ENCODE results near the gene NRN1.
"Not testable (repeated sequence)": the region's sequence is repeated elsewhere in the genome, so short reads cannot be mapped to it uniquely, and the experiment has no call there.

The NRN1 gene, protein sequence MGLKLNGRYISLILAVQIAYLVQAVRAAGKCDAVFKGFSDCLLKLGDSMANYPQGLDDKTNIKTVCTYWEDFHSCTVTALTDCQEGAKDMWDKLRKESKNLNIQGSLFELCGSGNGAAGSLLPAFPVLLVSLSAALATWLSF

DNA sequence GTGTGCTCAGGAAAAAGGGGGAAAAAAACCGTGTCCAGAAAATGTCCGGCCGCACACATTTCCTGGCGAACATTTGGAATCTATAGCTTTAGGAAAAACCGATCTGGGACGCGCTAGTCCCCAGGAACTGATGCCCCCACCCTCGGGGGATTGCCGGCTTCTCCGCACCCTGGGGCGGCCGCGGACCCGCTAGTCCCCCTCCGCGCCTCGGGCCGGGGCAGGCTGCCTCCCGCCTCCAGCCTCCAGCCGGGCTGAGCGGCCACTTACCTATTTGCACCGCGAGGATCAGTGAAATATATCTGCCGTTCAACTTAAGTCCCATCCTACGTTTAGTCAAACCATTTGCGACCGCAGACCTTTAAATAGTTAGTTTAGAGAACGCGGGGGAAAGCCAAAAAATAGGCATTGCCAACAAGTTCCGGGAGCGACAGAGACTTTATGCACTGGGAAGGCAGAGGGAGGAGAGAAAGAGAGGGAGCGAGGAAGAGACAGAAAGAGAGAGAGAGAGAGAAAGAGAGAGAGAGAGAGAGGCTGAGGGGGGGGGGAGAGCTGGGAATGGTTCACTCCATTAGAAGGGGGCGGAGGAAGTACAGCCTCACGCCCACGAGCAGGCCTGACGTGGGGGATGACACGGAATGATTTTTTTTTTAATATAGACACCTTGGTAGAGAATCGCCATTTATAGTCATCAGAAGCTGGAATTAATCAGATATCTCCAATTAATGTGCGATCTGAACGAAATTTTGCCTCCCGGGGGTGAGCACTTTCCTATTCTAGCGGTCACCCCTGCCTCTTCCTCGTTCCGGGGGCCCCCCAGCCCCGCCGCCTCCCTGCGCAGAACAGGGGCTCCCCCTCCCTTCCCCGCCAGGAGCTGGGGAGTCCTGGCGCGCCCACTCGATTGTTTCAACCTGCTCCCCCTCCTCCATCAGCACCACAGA lies at the start of gene NRN1:
Gene NRN1 (minus strand): TSS at position 498 of the 938 bp plus-strand sequence. CDS start 176 bp downstream, at position 322.
- peak; percentile 57 to 61 for DNase-seq

DNA sequence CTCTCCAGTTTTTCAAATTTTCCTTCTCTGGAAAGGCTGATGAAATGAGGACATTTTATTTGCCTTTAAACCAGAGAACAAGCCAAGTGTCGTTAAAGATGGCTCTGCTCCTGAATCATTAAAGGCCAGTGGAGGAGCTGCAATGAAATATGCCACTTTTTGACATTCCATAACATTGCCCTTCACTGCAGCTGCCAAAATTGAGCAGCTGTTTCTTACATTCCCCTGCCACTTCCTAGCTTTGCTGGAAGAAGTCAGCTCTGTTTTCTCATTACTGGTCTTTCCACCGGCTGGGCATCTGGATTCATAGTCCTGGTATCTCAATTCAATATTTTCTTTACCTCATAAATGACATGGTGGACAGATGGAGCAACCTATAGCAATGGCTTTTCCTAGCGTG lies 45.5 kb upstream of the NRN1 start:
- DNase-seq = no peak

DNA sequence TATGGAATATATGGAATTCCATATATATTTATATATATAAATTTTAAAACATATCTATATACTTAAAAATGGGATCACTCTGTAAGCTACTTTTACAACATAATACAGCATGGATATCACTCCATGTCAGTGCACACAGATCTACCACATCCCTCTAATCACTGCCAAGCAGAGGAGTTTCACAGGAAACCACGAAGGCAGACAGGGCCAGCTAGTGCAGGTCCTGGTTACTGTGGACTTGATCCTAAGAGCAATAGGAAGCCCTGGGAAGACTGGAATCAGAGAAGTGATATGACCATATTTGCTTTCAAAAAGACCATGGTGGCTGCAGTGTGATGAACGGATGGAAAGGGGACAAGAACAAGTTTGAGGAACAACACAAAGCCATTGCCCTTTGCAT lies 40.0 kb upstream of the NRN1 start:
- DNase-seq = no peak

DNA sequence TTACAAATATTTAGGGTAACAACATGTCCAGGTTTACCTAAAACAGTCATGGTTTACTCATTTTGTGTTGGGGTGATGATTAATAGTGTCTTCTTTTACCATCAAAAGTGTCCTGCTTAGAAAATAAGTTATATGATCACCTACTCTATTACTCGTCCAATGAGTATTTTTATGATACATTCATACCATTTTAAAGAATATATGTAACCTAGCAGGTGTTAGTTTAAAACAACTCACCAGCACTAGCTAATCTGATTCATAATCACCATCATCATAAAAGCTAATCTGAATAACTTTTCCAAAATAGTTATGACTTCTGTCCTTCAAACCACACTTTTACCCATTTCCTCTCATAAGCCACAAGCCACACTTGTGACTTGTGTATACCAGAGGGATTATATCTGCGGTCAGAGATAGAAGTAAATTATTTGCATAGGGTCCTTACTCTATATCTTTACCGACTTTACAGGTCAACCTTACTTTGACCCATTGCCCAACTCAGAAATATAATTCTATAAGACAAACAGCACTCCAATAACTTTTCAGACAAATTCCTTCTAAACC lies 33.3 kb upstream of the NRN1 start:
- DNase-seq = no peak

DNA sequence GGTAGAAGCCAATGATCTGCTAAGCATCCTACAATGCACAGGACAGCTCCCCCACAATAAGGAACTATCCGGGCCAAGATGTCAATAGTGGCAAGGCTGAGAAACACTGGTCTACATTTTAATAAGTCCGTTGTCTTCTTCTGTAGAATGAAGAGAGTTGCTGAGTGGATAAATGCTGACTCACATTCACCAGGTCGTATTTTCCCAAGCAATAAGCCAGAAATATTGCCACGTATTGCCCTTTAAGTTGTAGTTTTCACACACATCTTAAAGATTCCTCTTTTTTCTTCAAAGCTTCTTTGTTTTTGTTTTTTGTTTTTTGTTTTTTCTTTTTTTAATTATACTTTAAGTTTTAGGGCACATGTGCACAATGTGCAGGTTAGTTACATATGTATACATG lies 30.5 kb upstream of the NRN1 start:
- no peak for DNase-seq

DNA sequence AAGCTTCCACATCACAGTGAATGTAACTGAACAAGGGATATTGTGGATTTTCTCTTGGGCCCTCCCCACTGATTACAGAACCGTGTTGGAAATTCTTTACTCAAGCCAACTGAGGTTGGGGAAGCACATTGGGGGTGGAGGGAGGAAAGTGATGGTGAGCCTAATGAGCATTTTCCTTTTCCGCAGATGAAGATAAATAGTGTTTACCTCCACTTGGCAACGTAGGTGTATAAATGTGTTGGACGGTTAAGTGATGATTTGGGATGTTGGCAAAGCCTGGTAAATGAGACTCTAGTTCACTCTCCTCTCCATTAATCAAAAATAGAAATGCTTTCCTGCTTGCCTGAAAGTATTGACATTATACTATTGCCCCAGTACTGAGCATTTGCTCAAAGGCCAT lies 27.1 kb upstream of the NRN1 start:
- DNase-seq = no peak

DNA sequence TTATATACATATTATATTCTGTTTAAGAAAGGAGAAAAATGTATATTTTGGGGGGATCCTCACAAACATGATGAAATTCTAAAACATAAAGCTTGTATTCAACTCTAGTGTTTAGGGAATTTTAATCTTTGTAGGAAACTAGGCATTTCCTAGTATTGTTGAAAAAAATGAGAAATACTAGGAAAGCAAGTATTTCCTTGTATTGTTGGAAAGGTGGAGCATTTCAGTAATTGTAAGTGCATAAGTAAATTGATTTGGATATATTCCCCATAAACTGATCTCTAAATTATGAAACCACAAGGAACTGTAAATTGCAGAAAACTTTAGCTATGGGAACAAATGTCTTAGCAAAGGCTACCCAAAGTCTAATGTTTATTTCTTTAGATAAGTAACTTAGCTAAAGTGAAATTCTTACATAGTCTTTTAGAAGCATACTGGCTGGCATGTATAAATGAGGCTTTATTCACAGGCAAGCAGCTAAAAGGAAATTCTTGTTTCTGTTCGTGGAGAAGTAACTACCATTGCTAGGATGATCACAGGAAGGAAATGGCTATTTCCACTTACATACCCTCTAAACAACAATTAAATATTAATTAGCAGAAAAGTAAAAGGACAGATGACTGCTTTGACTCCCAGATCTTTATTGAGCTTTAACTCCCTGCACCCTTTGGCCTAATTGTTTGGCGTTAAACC lies 19.9 kb upstream of the NRN1 start:
- DNase-seq = no peak

DNA sequence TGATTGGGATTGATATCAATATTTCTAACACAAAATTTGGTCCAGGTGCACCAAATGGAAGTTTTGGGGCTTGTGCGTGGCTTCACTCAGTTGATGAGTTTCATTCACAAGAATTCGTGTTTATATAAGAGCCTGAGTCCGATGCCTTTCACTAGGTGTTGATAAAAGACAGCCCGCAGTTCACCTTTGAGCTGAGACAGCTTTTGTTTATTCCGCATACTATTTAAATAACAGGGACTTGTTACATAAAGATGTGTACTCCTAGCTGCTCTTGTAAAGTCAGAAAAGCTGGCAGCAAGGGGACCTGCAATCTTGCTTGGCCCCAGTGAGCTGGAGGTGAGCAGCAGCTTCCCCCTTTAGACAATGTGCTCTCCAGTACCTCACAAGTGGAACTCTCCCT lies 19.0 kb upstream of the NRN1 start:
- DNase-seq = no peak

DNA sequence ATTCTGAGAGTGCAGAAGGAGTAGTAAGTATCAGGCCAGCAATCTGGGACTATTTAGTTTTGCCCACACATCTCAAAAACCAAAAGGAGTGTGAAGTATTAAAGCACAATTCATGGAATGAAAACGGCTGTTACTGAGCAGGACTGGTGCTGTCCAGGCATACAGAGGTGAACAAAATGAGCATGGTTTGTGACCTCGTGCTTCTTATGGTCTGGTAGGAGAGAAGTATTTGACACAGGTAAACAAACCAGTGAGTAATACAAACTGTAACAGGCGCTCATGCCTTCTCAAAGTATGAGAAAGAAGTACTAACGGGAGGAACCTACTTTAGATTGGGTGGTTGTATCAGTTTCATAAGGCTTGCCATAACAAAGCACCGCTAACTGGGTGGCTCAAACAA lies 17.5 kb upstream of the NRN1 start:
- no peak for DNase-seq

DNA sequence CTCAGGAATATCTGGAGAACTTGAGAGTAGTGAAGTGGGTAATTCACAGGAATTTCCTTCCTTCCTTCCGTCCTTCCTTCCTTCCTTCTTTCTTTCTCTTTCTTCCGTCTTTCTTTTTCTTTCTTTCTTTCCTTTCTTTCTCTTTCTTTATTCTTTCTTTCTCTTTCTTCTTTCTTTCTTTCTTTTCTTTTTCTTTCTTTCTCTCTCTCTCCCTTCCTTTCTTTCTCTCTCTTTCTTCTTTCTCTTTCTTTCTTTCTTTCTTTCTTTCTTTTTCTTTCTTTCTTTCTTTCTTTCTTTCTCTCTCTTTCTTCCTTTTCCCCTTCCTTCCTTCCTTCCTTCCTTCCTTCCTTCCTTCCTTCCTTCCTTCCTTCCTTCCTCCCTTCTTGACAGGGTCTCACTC lies 16.1 kb upstream of the NRN1 start:
- not testable (repeated sequence) for DNase-seq

DNA sequence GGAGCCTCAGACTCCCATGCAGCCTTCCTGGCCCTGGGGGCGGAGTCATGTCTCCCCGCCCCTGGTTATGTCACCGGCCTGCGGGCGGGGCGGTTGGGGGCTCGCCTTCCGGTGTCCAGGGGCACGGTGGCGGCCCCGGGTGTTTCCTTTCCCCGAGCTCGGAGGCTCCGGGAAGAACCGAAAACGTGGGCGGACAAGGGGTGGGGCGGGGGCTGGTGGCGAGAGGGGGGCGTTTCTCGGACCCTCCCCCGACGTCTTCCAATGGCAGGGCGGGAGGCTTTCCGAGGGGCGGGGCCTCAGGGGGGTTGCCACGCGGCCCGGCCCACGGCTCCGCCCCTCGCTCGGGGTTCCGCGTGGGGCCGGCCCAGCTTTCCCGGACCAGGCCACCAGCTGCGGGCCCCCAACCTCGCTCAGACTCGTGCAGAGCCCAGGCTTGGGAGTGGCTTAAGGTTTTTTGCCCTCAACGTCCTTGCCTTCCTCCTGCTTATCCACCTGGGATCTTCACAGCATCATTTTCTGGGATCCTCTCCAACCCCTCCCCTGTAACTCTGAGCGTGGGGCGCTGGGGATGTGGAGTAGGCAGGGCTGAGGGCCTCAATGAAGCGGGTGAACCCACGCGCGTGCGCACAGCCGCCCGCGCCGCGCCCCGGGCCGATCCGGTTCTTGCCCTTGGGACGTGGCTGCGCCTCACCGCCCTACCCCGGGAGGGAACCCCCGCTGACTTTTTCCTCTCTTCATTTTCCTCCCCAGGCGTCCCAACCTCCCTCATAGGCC lies 2.1 kb upstream of the NRN1 start:
- DNase-seq = peak; percentile 93 to 95

DNA sequence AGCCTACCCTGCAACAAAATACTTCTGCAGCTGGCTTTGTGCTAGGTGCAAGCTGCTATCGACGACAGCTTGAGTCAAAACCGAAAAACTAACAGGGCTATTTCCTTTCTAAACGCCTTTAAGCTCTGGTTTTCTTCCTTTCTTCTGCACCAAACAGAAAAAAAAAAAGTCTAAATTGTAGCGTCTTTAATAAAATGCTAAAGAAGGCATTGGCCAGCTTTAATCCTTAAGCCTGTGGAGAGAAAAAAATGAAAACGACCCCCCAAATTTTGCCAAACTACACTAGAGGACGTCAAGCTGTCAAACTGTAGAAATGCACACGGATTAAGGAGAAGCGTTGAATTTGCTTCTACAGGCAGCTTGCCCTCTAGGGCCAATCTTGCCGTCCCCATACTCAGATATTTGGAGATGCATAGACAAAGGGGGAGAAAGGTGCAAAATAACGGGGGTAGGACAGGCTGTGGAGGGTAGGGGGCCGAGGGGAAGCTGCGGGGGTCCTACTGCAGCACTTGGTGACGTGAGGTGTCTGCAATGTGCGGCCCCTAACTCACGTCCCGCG lies 1.4 kb upstream of the NRN1 start:
- DNase-seq = no peak

DNA sequence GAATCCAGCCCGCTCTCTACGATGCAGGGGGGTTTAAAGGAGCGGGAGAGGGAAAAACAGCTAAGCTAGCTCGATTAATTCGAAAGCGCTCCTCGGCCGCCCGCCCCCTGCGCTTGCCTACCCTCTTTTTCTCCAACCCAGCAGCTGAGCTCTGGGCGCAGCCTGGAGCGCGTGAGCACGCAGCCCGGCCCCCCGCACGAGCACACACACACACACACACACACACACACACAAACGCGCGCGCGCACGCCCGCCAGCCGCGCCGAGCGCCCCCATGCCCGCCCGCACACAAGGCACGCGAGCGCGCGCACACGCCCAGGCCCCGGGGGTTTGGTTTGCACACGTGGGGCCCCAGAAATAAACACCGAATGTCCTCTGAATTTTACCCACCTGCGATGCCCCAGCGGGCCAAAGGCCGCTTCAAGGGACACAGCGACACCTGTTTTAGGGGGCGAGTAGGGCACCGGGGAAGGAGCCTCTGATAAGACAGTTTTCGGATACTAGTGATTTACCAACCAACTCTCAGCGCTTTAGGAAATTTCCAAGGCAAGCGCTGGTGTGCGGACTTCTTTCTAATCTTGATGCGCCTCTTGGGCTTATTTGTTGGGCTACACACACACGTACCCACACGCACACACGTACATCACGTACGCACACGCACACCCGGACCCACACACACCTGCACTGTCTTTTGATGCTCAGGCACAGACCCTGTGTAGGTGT lies 802 bp upstream of the NRN1 start:
- DNase-seq = peak; percentile 81 to 87

DNA sequence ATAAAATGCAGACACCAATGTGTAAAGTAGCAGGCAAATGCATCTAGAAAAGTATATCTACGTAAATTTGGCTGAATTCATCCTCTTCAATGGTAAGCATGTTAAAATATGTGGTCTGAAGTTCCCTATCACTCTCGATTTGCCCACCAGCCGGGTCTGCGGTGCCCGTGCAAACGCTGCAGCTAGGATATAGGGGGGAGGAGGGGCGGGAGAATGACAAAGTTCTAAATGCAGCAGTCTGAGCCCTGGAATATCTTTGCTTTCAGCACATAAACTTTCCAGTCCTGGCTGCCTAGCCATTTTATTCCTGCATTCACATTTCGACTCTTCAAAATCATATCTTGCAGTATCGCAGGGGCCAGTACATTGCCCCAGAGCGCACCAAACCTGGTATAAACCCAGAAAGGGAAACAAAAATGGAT lies 708 bp downstream of the NRN1 start:
- DNase-seq = peak; percentile 8 to 35

DNA sequence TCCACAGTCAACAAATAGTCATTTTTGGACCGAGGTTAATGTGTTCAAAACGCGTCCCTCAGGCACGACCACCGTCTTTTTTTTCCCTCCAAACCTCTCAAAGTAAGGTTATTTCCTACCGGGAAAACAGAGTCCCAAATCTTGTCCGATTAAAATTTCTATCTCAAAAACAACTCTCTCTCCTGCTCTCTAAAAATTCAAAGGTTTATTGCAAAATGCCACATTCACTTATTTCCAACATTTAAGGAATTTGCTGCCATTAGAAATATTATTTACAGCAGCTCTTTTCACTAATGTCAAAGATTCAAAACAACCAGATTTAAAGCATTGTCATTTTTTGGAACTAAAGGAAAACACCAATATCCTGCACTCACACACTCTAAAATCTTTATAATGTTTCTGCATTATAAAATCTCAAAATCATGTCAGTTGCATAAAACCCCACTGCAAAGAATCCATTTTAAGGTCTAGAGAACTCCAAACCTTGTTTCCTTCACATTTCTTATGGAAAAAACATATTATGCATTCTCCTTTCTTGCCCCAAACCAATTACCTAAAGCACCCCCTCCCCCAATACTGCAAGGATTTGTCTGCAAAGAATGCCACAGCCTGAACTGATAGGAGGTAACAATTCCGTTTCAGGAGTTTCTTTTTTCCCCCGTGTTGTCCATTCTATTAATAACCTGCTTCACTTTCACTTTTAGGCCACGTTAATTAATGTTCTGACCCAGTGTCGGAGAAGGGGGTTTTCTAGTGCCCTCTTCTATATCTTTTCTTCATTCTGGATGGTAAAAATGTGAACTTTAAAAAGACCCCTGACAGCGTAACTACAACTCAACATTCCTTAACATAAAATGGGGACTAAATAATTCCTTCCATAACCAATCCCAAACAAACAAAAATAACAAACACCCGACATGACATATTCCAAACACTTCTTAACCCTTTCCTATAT lies 1.4 kb downstream of the NRN1 start:
- DNase-seq = peak in 1 of 2 experiments; percentile 17

DNA sequence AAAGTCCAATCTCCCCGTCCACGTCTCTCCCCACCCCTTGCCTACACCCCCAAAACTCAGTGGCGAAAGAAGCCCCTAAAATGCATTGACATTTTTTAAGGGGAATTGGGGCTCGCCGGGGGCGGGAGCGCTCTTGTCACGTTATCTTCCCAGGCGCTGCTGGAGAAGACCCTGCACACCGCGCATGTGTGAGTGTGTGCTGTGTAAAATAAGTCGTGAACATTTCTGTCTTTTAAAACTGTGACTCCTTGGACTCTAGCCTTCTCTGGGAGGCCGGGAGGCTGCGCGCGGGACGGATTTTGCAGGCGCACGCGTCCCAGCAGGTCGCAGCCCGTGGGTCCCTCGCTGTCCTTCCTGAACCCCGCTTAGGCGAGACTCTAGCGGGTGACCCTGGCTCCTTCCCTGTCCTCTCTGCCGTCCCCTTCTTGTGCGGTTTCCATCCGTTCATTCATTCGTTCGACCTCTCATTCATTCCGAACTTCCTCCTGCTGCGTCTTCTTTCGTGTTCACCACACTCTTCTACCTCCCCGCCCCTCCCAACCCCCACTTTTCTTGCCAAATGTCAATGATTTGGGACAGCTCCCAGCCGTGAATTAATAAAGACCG lies 2.2 kb downstream of the NRN1 start:
- peak; percentile 32 to 55 for DNase-seq

DNA sequence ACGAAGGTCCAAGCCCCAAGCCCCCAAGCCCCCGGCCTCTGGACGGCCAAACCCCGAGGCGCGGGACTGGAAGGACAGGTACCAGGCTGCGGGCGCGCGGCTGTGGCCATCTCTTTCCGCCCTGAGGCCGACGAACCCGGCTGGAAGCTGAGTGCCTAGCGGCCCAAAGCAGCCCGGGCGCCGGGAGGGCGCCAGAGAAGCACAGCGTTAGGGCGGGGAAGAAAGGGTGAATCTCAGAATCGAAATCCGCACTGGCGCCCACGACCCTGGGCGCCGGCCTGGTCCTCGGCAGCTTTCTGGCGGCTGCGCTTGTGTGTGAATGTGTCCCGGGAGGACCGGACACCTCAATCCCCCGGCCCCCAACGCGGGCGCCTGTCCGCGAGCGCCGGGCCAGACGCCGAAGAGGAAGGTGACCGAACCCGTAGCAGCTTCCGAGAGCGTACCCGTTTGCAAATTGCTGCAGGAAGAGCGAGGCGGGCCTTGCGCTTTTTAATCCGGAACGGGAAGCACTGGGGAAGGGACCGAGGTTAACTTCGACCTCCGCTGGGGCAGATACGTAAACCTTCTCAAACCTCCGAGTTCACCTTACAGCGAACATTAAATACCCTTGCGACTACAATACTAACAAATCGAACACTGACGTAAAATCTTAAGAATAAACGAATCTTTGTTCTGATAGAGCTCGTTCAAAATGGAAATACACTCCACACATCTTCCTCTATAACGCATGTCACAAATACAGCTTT lies 2.9 kb downstream of the NRN1 start:
- DNase-seq = peak; percentile 26 to 66

DNA sequence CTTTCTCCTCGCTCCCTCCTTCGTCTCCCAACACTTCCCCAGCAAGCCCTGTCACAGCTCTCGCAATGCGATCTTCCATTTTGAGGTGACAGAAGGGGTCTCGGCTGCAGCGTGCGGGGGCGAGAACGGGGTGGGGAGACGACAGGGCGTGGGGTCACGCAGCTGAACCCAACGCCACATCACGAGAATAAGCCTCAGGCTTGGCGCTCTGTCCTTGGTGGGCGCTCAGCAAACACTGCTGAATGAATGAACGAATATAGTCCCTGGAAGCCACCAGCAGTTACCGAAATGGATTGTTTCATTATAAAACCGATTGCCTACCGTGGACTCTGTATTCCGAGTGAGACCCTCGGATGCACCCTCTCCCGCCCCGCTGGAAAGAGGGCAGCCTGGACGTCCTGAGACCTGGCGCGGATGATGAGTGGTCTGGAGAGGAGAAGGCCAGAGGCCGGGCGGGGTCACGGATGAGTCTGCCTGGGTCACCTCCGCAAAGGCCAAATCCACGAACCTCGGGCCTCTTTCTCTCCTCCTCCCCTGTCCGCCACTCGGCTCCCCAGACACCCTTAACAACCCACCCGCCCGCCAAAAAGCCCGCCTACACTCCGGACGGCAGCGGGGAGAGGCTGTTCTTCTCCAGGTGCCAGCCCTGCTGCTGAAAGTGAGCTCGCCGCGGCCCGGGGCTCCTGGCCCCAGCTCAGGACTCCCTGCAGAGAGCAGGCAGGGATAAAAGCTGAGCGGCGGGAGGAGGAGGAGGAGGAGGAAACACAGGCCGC lies 3.7 kb downstream of the NRN1 start:
- DNase-seq = peak in 1 of 2 experiments; percentile 26
